ENCODE measurements around the gene PAQR4. TPM values are rescaled to one million over a fixed set of nuclear protein-coding genes. Genes with fewer than 3 reads are reported as not detected.
"Not testable (repeated sequence)": the region's sequence is repeated elsewhere in the genome, so short reads cannot be mapped to it uniquely, and the experiment has no call there.

Gene PAQR4
- total RNA-seq, 4 donors from 2014 or later, result 4.7 to 19.2 (median 14.1) TPM

DNA sequence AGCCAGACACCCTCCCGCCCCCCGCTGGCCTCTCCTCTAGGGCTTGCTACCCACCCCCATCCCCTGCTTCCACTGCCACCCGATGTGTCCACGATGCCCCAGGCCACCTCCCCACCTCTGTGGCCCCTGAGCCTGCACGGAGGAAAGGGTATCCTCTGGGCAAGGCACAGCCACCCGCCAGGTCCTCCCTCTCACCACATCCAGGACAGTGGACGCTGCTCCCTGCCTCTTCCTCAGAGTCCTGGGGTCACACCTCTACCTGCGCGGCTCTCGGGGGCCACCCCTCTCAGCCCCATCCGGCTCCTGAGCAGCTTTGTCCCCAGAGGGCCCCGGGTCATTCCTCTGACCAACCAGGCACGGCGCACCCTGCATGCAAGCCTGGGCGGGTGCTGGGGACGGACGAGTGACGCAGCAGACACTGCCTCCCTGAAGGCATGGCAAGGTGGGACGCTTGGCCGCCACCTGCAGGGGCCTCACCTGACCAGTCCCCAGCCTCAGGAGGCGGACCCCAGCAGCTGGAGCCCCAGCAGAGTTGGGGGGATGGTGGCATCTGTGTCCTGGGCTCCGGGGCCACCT, 32.6 kb upstream of the PAQR4 start:
- no peak for DNase-seq (ENCODE audit: low spot score in 2 of 2)
- WGBS, result 89% methylated on average over 9 of the region's 22 CpGs
- TF ChIP-seq POLR2AphosphoS5 (IDR thresholded peaks at IDR 0.05), result no peak
- TF ChIP-seq, protein P1, sequence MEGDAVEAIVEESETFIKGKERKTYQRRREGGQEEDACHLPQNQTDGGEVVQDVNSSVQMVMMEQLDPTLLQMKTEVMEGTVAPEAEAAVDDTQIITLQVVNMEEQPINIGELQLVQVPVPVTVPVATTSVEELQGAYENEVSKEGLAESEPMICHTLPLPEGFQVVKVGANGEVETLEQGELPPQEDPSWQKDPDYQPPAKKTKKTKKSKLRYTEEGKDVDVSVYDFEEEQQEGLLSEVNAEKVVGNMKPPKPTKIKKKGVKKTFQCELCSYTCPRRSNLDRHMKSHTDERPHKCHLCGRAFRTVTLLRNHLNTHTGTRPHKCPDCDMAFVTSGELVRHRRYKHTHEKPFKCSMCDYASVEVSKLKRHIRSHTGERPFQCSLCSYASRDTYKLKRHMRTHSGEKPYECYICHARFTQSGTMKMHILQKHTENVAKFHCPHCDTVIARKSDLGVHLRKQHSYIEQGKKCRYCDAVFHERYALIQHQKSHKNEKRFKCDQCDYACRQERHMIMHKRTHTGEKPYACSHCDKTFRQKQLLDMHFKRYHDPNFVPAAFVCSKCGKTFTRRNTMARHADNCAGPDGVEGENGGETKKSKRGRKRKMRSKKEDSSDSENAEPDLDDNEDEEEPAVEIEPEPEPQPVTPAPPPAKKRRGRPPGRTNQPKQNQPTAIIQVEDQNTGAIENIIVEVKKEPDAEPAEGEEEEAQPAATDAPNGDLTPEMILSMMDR (IDR thresholded peaks at IDR 0.05), result no peak
- no peak for TF ChIP-seq EP300 (IDR thresholded peaks at IDR 0.05)
- no peak for TF ChIP-seq POLR2A (IDR thresholded peaks at IDR 0.05)
- H3K36me3 ChIP-seq, result peaks cover 89% of the 10 kb centered on the region
- no peak overlapping the region for H3K27ac ChIP-seq
- H3K4me3 ChIP-seq, result no peak overlapping the region
- H3K9me3 ChIP-seq, result no peaks in the 10 kb centered on the region
- H3K4me1 ChIP-seq, result no peaks in the 10 kb centered on the region
- H3K27me3 ChIP-seq, result no peaks in the 10 kb centered on the region

DNA sequence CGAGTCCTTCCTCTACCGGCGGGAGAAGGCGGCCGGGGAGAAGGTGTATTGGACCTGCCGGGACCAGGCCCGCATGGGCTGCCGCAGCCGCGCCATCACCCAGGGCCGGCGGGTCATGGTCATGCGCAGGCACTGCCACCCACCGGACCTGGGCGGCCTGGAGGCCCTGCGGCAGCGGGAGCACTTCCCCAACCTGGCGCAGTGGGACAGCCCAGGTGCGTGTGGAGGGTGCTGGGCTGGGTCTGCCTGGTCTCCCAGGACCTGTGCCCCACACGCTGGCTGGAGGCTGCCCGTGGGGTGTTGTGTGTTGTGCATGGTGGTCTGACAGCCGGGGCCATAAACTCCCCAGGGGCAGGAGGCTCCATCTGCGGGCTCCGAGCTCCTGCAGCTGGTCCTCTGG, 32.0 kb upstream of the PAQR4 start:
- H3K27me3 ChIP-seq, result no peaks in the 10 kb centered on the region
- no peak for DNase-seq (ENCODE audit: low spot score in 2 of 2)

DNA sequence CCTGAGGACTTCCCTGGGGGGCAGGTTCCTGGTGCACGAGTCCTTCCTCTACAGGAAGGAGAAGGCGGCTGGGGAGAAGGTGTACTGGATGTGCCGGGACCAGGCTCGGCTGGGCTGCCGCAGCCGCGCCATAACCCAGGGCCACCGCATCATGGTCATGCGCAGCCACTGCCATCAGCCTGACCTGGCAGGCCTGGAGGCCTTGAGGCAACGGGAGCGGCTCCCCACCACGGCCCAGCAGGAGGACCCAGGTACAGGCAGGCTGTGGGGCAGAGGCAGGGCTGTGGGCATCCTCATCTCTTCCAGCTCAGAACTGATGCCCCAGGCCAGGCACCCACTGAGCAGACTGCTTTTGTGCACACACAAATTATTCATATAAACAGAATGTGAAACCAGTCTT, 30.9 kb upstream of the PAQR4 start:
- Histone ChIP-seq H3K36me3 (peaks cover 92% of the 10 kb centered on the region), H3K27ac (no peak overlapping the region), H3K4me1 (no peaks in the 10 kb centered on the region), H3K4me3 (no peak overlapping the region), H3K9me3 (no peaks in the 10 kb centered on the region), H3K27me3 (no peaks in the 10 kb centered on the region)
- WGBS, result 89% methylated on average over 10 of the region's 12 CpGs
- TF ChIP-seq, protein P1 (IDR thresholded peaks at IDR 0.05), result no peak
- TF ChIP-seq EP300 (IDR thresholded peaks at IDR 0.05) (no peak), POLR2A (IDR thresholded peaks at IDR 0.05) (no peak), POLR2AphosphoS5 (IDR thresholded peaks at IDR 0.05) (no peak)
- no peak for DNase-seq (ENCODE audit: low spot score in 2 of 2)

More for the DNA sequence above, 32.0 kb upstream of the PAQR4 start:
- TF ChIP-seq, protein P1 (IDR thresholded peaks at IDR 0.05), result no peak
- no peak for TF ChIP-seq POLR2AphosphoS5 (IDR thresholded peaks at IDR 0.05)
- no peak for TF ChIP-seq POLR2A (IDR thresholded peaks at IDR 0.05)
- no peak for TF ChIP-seq EP300 (IDR thresholded peaks at IDR 0.05)
- 97% methylated on average over 13 of the region's 24 CpGs for WGBS
- Histone ChIP-seq H3K4me3 (no peak overlapping the region), H3K27ac (no peak overlapping the region), H3K4me1 (no peaks in the 10 kb centered on the region), H3K36me3 (peaks cover 91% of the 10 kb centered on the region), H3K9me3 (no peaks in the 10 kb centered on the region)

DNA sequence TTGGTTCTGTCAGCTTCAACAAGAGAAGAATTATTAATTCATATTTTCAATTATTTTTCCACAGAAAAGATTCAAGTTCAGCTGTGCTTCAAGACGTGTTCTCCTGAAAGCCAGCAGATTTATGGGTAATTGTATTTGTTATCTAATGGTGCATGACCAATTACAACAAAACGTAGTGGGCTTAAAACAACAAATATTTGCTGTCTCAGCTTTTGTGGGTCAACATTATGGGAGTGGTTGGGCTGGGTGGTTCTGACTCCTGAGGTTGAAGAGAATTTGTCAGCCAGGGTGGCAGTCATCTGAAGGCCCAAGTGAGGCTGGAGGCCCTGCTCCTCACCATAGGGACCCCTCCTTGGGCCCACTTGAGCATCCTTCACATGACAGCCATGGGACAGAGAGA, 29.2 kb upstream of the PAQR4 start:
- Histone ChIP-seq H3K27me3 (no peaks in the 10 kb centered on the region), H3K4me1 (no peaks in the 10 kb centered on the region), H3K9me3 (no peaks in the 10 kb centered on the region), H3K4me3 (no peak overlapping the region), H3K27ac (no peak overlapping the region), H3K36me3 (peaks cover 89% of the 10 kb centered on the region)
- no peak for TF ChIP-seq POLR2A (IDR thresholded peaks at IDR 0.05)
- TF ChIP-seq EP300 (IDR thresholded peaks at IDR 0.05), result no peak
- TF ChIP-seq, protein P1 (IDR thresholded peaks at IDR 0.05), result no peak
- TF ChIP-seq POLR2AphosphoS5 (IDR thresholded peaks at IDR 0.05), result no peak
- DNase-seq (ENCODE audit: low spot score in 2 of 2), result no peak
- 76% methylated on average over 2 of the region's 2 CpGs for WGBS

DNA sequence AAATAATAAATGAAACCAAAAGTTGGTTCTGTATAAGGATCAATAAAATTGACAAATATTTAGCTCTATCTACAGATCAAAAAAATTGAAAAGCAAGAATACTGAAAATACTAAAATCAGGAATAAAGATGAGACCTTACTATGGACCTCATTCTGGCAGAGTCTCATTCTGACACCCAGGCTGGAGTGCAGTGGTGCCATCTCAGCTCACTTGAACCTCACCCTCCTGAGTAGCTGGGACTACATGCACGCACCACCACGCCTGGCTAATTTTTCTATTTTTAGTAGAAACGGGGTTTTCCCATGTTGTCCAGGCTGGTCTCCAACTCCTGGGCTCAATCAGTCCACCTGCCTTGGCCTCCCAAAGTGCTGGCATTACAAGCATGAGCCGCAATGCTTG, 27.1 kb upstream of the PAQR4 start:
- H3K36me3 ChIP-seq, result peaks cover 76% of the 10 kb centered on the region
- H3K27me3 ChIP-seq, result no peaks in the 10 kb centered on the region
- H3K4me3 ChIP-seq, result no peak overlapping the region
- no peak overlapping the region for H3K27ac ChIP-seq
- 59% methylated on average over 4 of the region's 4 CpGs for WGBS
- H3K9me3 ChIP-seq, result no peaks in the 10 kb centered on the region
- no peak for DNase-seq (ENCODE audit: low spot score in 2 of 2)
- TF ChIP-seq EP300 (IDR thresholded peaks at IDR 0.05) (no peak), POLR2AphosphoS5 (IDR thresholded peaks at IDR 0.05) (no peak), POLR2A (IDR thresholded peaks at IDR 0.05) (no peak)
- TF ChIP-seq, protein P1 (IDR thresholded peaks at IDR 0.05), result no peak
- H3K4me1 ChIP-seq, result no peaks in the 10 kb centered on the region

DNA sequence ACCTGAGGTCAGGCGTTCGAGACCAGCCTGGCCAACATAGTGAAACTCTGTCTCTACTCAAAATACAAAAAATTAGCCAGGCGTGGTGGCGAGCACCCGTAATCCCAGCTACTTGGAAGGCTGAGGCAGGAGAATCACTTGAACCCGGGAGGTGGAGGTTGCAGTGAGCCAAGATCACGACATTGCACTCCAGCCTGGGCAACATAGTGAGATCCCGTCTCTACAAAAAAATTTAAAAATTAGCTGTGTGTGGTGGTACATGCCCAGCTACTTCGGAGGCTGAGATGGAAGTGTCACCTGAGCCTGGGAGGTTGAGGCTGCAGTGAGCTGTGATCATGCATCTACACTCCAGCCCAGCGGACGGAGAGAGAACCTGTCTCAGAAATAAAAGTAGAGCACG, 25.4 kb upstream of the PAQR4 start:
- 77% methylated on average over 11 of the region's 12 CpGs for WGBS
- H3K4me3 ChIP-seq; H3K27me3 ChIP-seq; H3K9me3 ChIP-seq; H3K27ac ChIP-seq; DNase-seq (ENCODE audit: low spot score in 2 of 2); H3K4me1 ChIP-seq: not testable (repeated sequence)
- peaks cover 63% of the 10 kb centered on the region for H3K36me3 ChIP-seq
